ENCODE data around the gene ADIPOR1. TPM values are rescaled to one million over a fixed set of nuclear protein-coding genes. Genes with fewer than 3 reads are reported as not detected.

ADIPOR1 gene
- total RNA-seq, 2 experiments from 2014 or later: 49.4 to 57.4 TPM

DNA sequence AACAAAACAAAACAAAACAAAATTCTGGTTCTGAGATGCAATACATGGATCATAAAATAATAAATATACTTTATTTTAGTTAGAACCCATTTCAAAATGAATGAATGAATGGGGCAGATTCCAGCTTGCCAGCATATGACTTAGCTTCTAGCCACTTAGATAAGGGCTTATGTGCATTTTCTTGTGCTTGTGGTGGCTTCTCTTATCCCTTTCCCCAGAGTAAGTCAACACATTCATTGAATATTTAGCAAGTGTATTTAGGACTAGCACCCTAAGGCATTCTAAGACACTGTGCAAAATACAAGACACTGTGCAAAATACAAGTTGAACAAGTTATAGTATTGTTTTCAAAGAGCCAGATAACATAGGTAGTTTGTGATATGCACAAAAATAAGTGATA is 4.7 kb downstream of the ADIPOR1 start:
- Histone ChIP-seq H3K79me2 (ENCODE audit: insufficient read depth, low read depth, low read length) (peaks cover 53% of the 10 kb centered on the region), H3K4me2 (ENCODE audit: low read length) (no peak overlapping the region), H2AFZ (ENCODE audit: low read length) (no peak overlapping the region), H4K20me1 (ENCODE audit: insufficient read depth, low read length) (peaks cover 12% of the 10 kb centered on the region), H3K9me3 (ENCODE audit: low read length) (no peaks in the 10 kb centered on the region), H3K27ac (ENCODE audit: low read depth, low read length, poor library complexity, severe bottlenecking) (no peak overlapping the region), H3K9me2 (ENCODE audit: insufficient read depth, low read length) (no peaks in the 10 kb centered on the region), H3K4me1 (ENCODE audit: insufficient read depth, low read length, poor library complexity, severe bottlenecking) (peaks cover 9% of the 10 kb centered on the region), H3K36me3 (ENCODE audit: insufficient read depth, low read length) (peaks cover 54% of the 10 kb centered on the region), H3K4me3 (ENCODE audit: low read depth, low read length, poor library complexity, severe bottlenecking) (no peak overlapping the region)
- POLR2A ChIA-PET: interaction anchor here (0.9 to 1.6 kb wide), 2 partner anchors 15 to 42 kb away, joined by 3 to 7 read pairs; no protein-coding TSS in a partner anchor
- intact Hi-C loops (cut with micrococcal nuclease; ENCODE audit: unreplicated experiment): no loop called here
- no TSS peak for BruUV-seq (replicated peaks)
- no peak for DNase-seq (ENCODE audit: low spot score)
- CTCF ChIA-PET (ENCODE audit: unreplicated experiment): no interaction called here
- TF ChIP-seq EZH2phosphoT487 (IDR thresholded peaks at IDR 0.05; ENCODE audit: borderline replicate concordance, low read depth, low read length): no peak
- TF ChIP-seq, protein P1, sequence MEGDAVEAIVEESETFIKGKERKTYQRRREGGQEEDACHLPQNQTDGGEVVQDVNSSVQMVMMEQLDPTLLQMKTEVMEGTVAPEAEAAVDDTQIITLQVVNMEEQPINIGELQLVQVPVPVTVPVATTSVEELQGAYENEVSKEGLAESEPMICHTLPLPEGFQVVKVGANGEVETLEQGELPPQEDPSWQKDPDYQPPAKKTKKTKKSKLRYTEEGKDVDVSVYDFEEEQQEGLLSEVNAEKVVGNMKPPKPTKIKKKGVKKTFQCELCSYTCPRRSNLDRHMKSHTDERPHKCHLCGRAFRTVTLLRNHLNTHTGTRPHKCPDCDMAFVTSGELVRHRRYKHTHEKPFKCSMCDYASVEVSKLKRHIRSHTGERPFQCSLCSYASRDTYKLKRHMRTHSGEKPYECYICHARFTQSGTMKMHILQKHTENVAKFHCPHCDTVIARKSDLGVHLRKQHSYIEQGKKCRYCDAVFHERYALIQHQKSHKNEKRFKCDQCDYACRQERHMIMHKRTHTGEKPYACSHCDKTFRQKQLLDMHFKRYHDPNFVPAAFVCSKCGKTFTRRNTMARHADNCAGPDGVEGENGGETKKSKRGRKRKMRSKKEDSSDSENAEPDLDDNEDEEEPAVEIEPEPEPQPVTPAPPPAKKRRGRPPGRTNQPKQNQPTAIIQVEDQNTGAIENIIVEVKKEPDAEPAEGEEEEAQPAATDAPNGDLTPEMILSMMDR (conservative IDR thresholded peaks at IDR 0.05; ENCODE audit: low read length): no peak

DNA sequence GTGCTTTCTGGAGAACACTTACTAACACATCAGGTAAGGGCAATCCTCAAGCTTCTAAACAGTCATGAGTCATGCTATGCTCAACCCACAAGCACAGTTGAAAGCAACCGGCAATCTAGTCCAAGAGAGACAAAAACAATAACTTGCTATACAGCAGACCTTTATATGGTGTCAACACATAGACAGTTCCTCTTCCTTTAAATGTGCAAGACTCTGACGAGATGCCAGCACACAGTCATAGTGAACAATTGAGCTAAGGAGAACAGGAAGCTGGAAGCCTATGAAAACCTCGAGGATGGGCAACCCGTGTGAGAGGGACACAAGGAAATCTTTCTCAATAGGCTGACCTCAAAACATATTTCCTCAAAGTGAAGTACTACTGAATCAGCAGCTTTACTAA is 5.3 kb downstream of the ADIPOR1 start:
- H3K4me2 ChIP-seq (ENCODE audit: low read length): no peak overlapping the region
- peaks cover 9% of the 10 kb centered on the region for H3K4me1 ChIP-seq (ENCODE audit: insufficient read depth, low read length, poor library complexity, severe bottlenecking)

DNA sequence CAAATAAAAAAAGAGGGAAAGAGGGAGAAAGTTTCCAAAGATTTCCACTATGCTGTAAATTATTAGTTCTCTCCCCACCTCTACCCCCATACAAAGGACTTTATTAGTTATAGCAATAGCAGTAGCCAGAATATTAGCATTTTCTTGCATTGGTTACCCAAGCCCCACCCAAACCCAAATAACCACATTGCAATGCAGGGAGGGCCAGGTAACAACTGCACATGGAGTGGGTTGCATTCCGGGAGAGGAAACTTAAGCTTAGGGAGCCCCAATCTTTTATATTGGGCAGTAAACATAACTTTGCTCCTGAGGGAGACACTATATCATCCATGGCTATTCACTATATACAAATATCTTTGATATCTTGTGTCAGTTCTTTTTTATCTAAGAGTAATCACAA is 6.0 kb downstream of the ADIPOR1 start:
- Histone ChIP-seq H3K36me3 (ENCODE audit: insufficient read depth, low read length) (peaks cover 64% of the 10 kb centered on the region), H3K79me2 (ENCODE audit: insufficient read depth, low read depth, low read length) (peaks cover 46% of the 10 kb centered on the region), H3K4me1 (ENCODE audit: insufficient read depth, low read length, poor library complexity, severe bottlenecking) (peaks cover 6% of the 10 kb centered on the region), H3K4me2 (ENCODE audit: low read length) (no peak overlapping the region), H2AFZ (ENCODE audit: low read length) (no peak overlapping the region), H3K27ac (ENCODE audit: low read depth, low read length, poor library complexity, severe bottlenecking) (no peak overlapping the region), H3K9me2 (ENCODE audit: insufficient read depth, low read length) (no peaks in the 10 kb centered on the region), H3K9me3 (ENCODE audit: low read length) (no peaks in the 10 kb centered on the region), H4K20me1 (ENCODE audit: insufficient read depth, low read length) (peaks cover 6% of the 10 kb centered on the region), H3K4me3 (ENCODE audit: low read depth, low read length, poor library complexity, severe bottlenecking) (no peak overlapping the region)
- CTCF ChIA-PET (ENCODE audit: unreplicated experiment): no interaction called here
- no peak for DNase-seq (ENCODE audit: low spot score)
- intact Hi-C loops (cut with micrococcal nuclease; ENCODE audit: unreplicated experiment): no loop called here
- no peak for TF ChIP-seq EZH2phosphoT487 (IDR thresholded peaks at IDR 0.05; ENCODE audit: borderline replicate concordance, low read depth, low read length)
- TF ChIP-seq, protein P1 (conservative IDR thresholded peaks at IDR 0.05; ENCODE audit: low read length): no peak
- BruUV-seq (replicated peaks): no TSS peak
- POLR2A ChIA-PET: interaction anchor here (1.3 kb wide), 1 partner anchor 9 kb away, joined by 4 read pairs; no protein-coding TSS in a partner anchor

More for the DNA sequence above, 5.3 kb downstream of the ADIPOR1 start:
- Histone ChIP-seq H3K4me3 (ENCODE audit: low read depth, low read length, poor library complexity, severe bottlenecking) (no peak overlapping the region), H2AFZ (ENCODE audit: low read length) (no peak overlapping the region), H3K27ac (ENCODE audit: low read depth, low read length, poor library complexity, severe bottlenecking) (no peak overlapping the region), H3K79me2 (ENCODE audit: insufficient read depth, low read depth, low read length) (peaks cover 53% of the 10 kb centered on the region), H4K20me1 (ENCODE audit: insufficient read depth, low read length) (peaks cover 12% of the 10 kb centered on the region), H3K9me2 (ENCODE audit: insufficient read depth, low read length) (no peaks in the 10 kb centered on the region), H3K36me3 (ENCODE audit: insufficient read depth, low read length) (peaks cover 60% of the 10 kb centered on the region), H3K9me3 (ENCODE audit: low read length) (no peaks in the 10 kb centered on the region)
- TF ChIP-seq, protein P1 (conservative IDR thresholded peaks at IDR 0.05; ENCODE audit: low read length): no peak
- TF ChIP-seq EZH2phosphoT487 (IDR thresholded peaks at IDR 0.05; ENCODE audit: borderline replicate concordance, low read depth, low read length): no peak
- intact Hi-C loops (cut with micrococcal nuclease; ENCODE audit: unreplicated experiment): no loop called here
- POLR2A ChIA-PET: interaction anchor here (0.6 to 1.6 kb wide), 2 partner anchors 8 to 16 kb away, joined by 4 to 7 read pairs; no protein-coding TSS in a partner anchor
- no peak for DNase-seq (ENCODE audit: low spot score)
- BruUV-seq (replicated peaks): no TSS peak
- CTCF ChIA-PET (ENCODE audit: unreplicated experiment): no interaction called here
